Measurements from ENCODE around the gene KMT2D.

- TF ChIP-seq CHD2 (IDR thresholded peaks at IDR 0.05; ENCODE audit: borderline replicate concordance, low read depth, low read length), result no peak
- TF ChIP-seq FOXM1 (IDR thresholded peaks at IDR 0.05; ENCODE audit: low read depth, low read length), result no peak
- no peak for TF ChIP-seq POLR2A (IDR thresholded peaks at IDR 0.05; ENCODE audit: low read depth, low read length)
- no peak for TF ChIP-seq JUND (IDR thresholded peaks at IDR 0.05; ENCODE audit: low read depth, low read length)
- TF ChIP-seq, protein P1, sequence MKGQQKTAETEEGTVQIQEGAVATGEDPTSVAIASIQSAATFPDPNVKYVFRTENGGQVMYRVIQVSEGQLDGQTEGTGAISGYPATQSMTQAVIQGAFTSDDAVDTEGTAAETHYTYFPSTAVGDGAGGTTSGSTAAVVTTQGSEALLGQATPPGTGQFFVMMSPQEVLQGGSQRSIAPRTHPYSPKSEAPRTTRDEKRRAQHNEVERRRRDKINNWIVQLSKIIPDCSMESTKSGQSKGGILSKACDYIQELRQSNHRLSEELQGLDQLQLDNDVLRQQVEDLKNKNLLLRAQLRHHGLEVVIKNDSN (IDR thresholded peaks at IDR 0.05; ENCODE audit: borderline replicate concordance, extremely low read length, insufficient read depth, low read depth, low read length), result no peak
- TF ChIP-seq RCOR1 (conservative IDR thresholded peaks at IDR 0.05; ENCODE audit: low read depth, low read length), result no peak
- TF ChIP-seq CTCF (IDR thresholded peaks at IDR 0.05 in 2 of 3, conservative IDR thresholded peaks at IDR 0.05 in 1 of 3; ENCODE audit: control insufficient read depth in 2 of 3, extremely low read depth in 1 of 3, insufficient read depth in 1 of 3, low read depth in 3 of 3, low read length in 3 of 3), result no peak
- TF ChIP-seq, protein P2, sequence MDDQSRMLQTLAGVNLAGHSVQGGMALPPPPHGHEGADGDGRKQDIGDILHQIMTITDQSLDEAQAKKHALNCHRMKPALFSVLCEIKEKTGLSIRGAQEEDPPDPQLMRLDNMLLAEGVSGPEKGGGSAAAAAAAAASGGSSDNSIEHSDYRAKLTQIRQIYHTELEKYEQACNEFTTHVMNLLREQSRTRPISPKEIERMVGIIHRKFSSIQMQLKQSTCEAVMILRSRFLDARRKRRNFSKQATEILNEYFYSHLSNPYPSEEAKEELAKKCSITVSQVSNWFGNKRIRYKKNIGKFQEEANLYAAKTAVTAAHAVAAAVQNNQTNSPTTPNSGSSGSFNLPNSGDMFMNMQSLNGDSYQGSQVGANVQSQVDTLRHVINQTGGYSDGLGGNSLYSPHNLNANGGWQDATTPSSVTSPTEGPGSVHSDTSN (IDR thresholded peaks at IDR 0.05; ENCODE audit: insufficient replicate concordance, low read depth, low read length), result no peak
- TF ChIP-seq EZH2 (IDR thresholded peaks at IDR 0.05; ENCODE audit: borderline replicate concordance, control insufficient read depth, low read depth, low read length), result no peak
These were observed 23.8 kb upstream of the KMT2D start for GRCh38 chr12:49084438-49084837.

Measured in GM12878 (cell line).